HepG2 (cell line): ENCODE results near the gene GMPPA. TPM values are rescaled to one million over a fixed set of nuclear protein-coding genes. Genes with fewer than 3 reads are reported as not detected.

Experiments
- ATF5 ChIP-seq: sonication (generic); formaldehyde crosslinking; IDR thresholded peaks from 2 replicates; pipeline ENCODE4 v1.4.0; 2020; ENCODE audit warnings: mild to moderate bottlenecking, low read depth, missing genetic modification reagents
- FOXP4 ChIP-seq: sonication (generic); formaldehyde crosslinking; IDR thresholded peaks from 2 replicates; pipeline ENCODE4 v1.4.0; 2020; ENCODE audit warnings: missing genetic modification reagents
- PHF8 ChIP-seq: sonication (generic); formaldehyde crosslinking; IDR thresholded peaks from 2 replicates; pipeline ENCODE4 v1.5.0; 2020; ENCODE audit warnings: missing genetic modification reagents
- RAD51 ChIP-seq: fragments of 450-650 bp; IDR thresholded peaks from 2 replicates; pipeline ENCODE4 v1.6.1; 2016; ENCODE audit warnings: borderline replicate concordance
- THAP11 ChIP-seq: IDR thresholded peaks from 2 replicates; pipeline ENCODE4 v1.6.1; 2016; ENCODE audit warnings: missing biosample characterization, missing genetic modification reagents
- U2AF1 ChIP-seq: fragments of 200-400 bp; formaldehyde crosslinking; optimal IDR thresholded peaks from 2 replicates; pipeline ENCODE3; 2017; ENCODE audit warnings: mild to moderate bottlenecking, low read depth, low read length
- ZBTB2 ChIP-seq: sonication (generic); formaldehyde crosslinking; IDR thresholded peaks from 2 replicates; pipeline ENCODE4 v1.8.0; 2022; ENCODE audit warnings: low read depth, missing genetic modification reagents
- ZFP62 ChIP-seq: sonication (generic); formaldehyde crosslinking; IDR thresholded peaks from 2 replicates; pipeline ENCODE4 v1.4.0; 2020; ENCODE audit warnings: missing genetic modification reagents
- ZNF3 ChIP-seq: IDR thresholded peaks from 2 replicates; pipeline ENCODE4 v1.7.0; 2017; ENCODE audit warnings: inconsistent platforms
- ZNF441 ChIP-seq: sonication (generic); formaldehyde crosslinking; IDR thresholded peaks from 2 replicates; pipeline ENCODE4 v1.7.0; 2021; ENCODE audit warnings: missing genetic modification reagents, borderline replicate concordance
- ZNF572 ChIP-seq: sonication (generic); formaldehyde crosslinking; IDR thresholded peaks from 2 replicates; pipeline ENCODE4 v1.5.1; 2020; ENCODE audit warnings: mild to moderate bottlenecking, missing genetic modification reagents
- ZNF605 ChIP-seq: sonication (generic); formaldehyde crosslinking; IDR thresholded peaks from 2 replicates; pipeline ENCODE4 v1.8.0; 2022; ENCODE audit warnings: mild to moderate bottlenecking, missing genetic modification reagents
- ZNF646 ChIP-seq: sonication (generic); formaldehyde crosslinking; IDR thresholded peaks from 2 replicates; pipeline ENCODE4 v1.9.0; 2021; ENCODE audit warnings: mild to moderate bottlenecking, missing genetic modification reagents
- ZNF703 ChIP-seq: sonication (generic); formaldehyde crosslinking; IDR thresholded peaks from 2 replicates; pipeline ENCODE4 v1.5.1; 2020; ENCODE audit warnings: missing genetic modification reagents, mild to moderate bottlenecking, moderate library complexity, borderline replicate concordance
- polyA plus RNA-seq, 8 experiments: library from polyadenylated mRNA; depleted of rRNA in 3 of 8; stranded (reverse) in 7 of 8; unstranded in 1 of 8; fragments of >200 nt; fragmentation: Illumina TruSeq in 4 of 8; extraction: Trizol in 4 of 8; gene quantifications; 2 replicates each; pipeline versions ENCODE4 v1.2.1 to v1.2.3, GENCODE V29; 2011 to 2016; ENCODE audit warnings: low read depth in 4 of 8, missing spikeins in 1 of 8, mixed read lengths in 1 of 8; ENCODE audit not compliant: insufficient read depth in 1 of 8
- total RNA-seq, 5 experiments: library from RNA; depleted of rRNA; stranded (reverse); fragments of >200 nt; fragmentation: Illumina TruSeq; extraction: Trizol; gene quantifications; 2 replicates each; pipeline ENCODE4 v1.2.3, GENCODE V29; 2016; ENCODE audit warnings: low read depth in 1 of 5
- TF ChIP-seq, protein P1 (sequence below): sonication (generic); formaldehyde crosslinking; IDR thresholded peaks from 2 replicates; pipeline ENCODE4 v1.8.1; 2022; ENCODE audit warnings: low read depth, mild to moderate bottlenecking, missing genetic modification reagents
- TF ChIP-seq, protein P2 (sequence below): sonication (generic); formaldehyde crosslinking; IDR thresholded peaks from 2 replicates; pipeline ENCODE4 v1.5.0; 2020; ENCODE audit warnings: missing genetic modification reagents

The GMPPA gene
- total and polyA plus RNA-seq, 2 of the 13 experiments (the other 11 are each of a cell fraction or from before 2014, with no cell fraction given): 81.1 to 106 TPM

DNA sequence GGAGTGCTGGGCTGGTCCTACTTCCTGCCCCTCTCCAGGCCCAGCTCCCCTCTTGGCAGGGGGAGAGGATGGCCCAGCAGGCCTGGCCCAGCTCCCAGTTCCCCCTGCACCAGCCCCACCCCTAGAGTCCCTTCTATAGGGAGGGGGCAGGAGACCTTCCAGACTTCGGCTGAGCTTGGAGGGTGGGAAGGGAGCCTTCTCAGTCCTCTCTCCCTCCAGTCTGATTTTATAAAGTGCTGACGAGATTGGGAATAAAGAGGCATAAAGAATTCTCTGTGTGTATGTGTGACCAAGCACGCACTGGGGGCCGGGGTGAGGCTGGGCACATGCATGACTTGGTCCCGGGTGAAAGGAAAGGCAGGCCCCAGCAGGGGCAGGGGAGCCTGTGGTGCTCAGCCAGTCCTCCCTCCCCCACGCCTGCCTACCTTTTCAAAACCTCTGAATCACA, 39.8 kb downstream of the GMPPA start (continued):
- TF ChIP-seq, protein P1, sequence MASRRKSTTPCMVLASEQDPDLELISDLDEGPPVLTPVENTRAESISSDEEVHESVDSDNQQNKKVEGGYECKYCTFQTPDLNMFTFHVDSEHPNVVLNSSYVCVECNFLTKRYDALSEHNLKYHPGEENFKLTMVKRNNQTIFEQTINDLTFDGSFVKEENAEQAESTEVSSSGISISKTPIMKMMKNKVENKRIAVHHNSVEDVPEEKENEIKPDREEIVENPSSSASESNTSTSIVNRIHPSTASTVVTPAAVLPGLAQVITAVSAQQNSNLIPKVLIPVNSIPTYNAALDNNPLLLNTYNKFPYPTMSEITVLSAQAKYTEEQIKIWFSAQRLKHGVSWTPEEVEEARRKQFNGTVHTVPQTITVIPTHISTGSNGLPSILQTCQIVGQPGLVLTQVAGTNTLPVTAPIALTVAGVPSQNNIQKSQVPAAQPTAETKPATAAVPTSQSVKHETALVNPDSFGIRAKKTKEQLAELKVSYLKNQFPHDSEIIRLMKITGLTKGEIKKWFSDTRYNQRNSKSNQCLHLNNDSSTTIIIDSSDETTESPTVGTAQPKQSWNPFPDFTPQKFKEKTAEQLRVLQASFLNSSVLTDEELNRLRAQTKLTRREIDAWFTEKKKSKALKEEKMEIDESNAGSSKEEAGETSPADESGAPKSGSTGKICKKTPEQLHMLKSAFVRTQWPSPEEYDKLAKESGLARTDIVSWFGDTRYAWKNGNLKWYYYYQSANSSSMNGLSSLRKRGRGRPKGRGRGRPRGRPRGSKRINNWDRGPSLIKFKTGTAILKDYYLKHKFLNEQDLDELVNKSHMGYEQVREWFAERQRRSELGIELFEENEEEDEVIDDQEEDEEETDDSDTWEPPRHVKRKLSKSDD (CRISPR knock-in tag): no peak
- TF ChIP-seq ZNF3 (CRISPR knock-in tag) (no peak), THAP11 (CRISPR knock-in tag) (no peak), RAD51 (no peak), ZNF572 (CRISPR knock-in tag) (no peak), FOXP4 (CRISPR knock-in tag) (0 out of 2 replicates have a peak, but pooled peaks have one; percentile 2), ZNF703 (CRISPR knock-in tag) (no peak), ZNF646 (CRISPR knock-in tag) (no peak), ZNF441 (CRISPR knock-in tag) (no peak), ZNF605 (CRISPR knock-in tag) (no peak), ZBTB2 (CRISPR knock-in tag) (no peak), ATF5 (CRISPR knock-in tag) (no peak), U2AF1 (no peak), ZFP62 (CRISPR knock-in tag) (no peak), PHF8 (CRISPR knock-in tag) (no peak)
- TF ChIP-seq, protein P2, sequence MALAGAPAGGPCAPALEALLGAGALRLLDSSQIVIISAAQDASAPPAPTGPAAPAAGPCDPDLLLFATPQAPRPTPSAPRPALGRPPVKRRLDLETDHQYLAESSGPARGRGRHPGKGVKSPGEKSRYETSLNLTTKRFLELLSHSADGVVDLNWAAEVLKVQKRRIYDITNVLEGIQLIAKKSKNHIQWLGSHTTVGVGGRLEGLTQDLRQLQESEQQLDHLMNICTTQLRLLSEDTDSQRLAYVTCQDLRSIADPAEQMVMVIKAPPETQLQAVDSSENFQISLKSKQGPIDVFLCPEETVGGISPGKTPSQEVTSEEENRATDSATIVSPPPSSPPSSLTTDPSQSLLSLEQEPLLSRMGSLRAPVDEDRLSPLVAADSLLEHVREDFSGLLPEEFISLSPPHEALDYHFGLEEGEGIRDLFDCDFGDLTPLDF (CRISPR knock-in tag): no peak
